GM12878 (cell line): ENCODE results near the gene USP27X. TPM values are rescaled to one million over a fixed set of nuclear protein-coding genes. Genes with fewer than 3 reads are reported as not detected.
A peak's percentile ranks its signal among the peaks of the same experiment; 100 is the strongest.

ENCODE experiments used
- NR2C1 ChIP-seq: fragments of 450-650 bp; IDR thresholded peaks from 2 replicates; pipeline ENCODE4 v1.6.1; 2017; ENCODE audit warnings: antibody characterized with exemption, mild to moderate bottlenecking, moderate library complexity
- RAD21 ChIP-seq: IDR thresholded peaks from 2 replicates; pipeline ENCODE4 v1.6.1; 2011; ENCODE audit warnings: mild to moderate bottlenecking, low read depth, low read length, moderate library complexity; ENCODE audit not compliant: insufficient read depth
- SMARCA5 ChIP-seq: fragments of 450-650 bp; IDR thresholded peaks from 2 replicates; pipeline ENCODE4 v1.6.1; 2017; ENCODE audit warnings: mild to moderate bottlenecking
- SMC3 ChIP-seq: IDR thresholded peaks from 2 replicates; pipeline ENCODE4 v1.6.1; 2011; ENCODE audit warnings: low read length, improper control_type of control experiment, borderline replicate concordance
- TCF12 ChIP-seq: IDR thresholded peaks from 2 replicates; pipeline ENCODE4 v1.6.1; 2011; ENCODE audit warnings: low read depth, mild to moderate bottlenecking, low read length
- ZNF217 ChIP-seq: fragments of 450-650 bp; IDR thresholded peaks from 2 replicates; pipeline ENCODE4 v1.6.1; 2017; ENCODE audit warnings: antibody characterized with exemption, mild to moderate bottlenecking
- ZNF274 ChIP-seq: IDR thresholded peaks from one replicate; pipeline ENCODE4 v1.8.0; 2011; ENCODE audit not compliant: insufficient read length, insufficient read depth
- polyA plus RNA-seq, 11 experiments: library from polyadenylated mRNA; depleted of rRNA in 4 of 11; unstranded in 6 of 11; stranded (reverse) in 5 of 11; fragments of >200 nt; fragmentation: Nextera tagmentation in 4 of 11; fragmentation: Illumina TruSeq in 1 of 11; extraction: Ambion mirVana in 4 of 11; extraction: Trizol in 1 of 11; gene quantifications; 1 replicate in 1 of 11; 2 replicates in 10 of 11; pipeline versions ENCODE4 v1.2.1 to v1.2.3, GENCODE V29; 2011 to 2016; ENCODE audit warnings: inconsistent platforms in 2 of 11, missing spikeins in 2 of 11, low read depth in 1 of 11
- total RNA-seq, 4 experiments: library from RNA; depleted of rRNA in 3 of 4; stranded (reverse); fragments of >200 nt in 3 of 4; fragmentation: Illumina TruSeq in 1 of 4; extraction: Trizol in 1 of 4; gene quantifications; 2 replicates each; pipeline versions ENCODE4 v1.2.1 to v1.2.3, GENCODE V29; 2013 to 2021
- TF ChIP-seq, protein P1 (sequence below): fragments of 450-650 bp; IDR thresholded peaks from 2 replicates; pipeline ENCODE4 v1.6.1; 2017; ENCODE audit warnings: mild to moderate bottlenecking, moderate library complexity
- TF ChIP-seq, protein P2 (sequence below): fragments of 450-650 bp; IDR thresholded peaks from 2 replicates; pipeline ENCODE4 v1.6.1; 2017; ENCODE audit warnings: mild to moderate bottlenecking, low read depth, inconsistent platforms; ENCODE audit not compliant: poor library complexity, severe bottlenecking

The USP27X gene
- total and polyA plus RNA-seq, 10 of the 15 experiments (the other 5 are each of a cell fraction or from before 2014, with no cell fraction given) = 0.09 to 2.0 (median 0.89) TPM; not detected in 1

DNA sequence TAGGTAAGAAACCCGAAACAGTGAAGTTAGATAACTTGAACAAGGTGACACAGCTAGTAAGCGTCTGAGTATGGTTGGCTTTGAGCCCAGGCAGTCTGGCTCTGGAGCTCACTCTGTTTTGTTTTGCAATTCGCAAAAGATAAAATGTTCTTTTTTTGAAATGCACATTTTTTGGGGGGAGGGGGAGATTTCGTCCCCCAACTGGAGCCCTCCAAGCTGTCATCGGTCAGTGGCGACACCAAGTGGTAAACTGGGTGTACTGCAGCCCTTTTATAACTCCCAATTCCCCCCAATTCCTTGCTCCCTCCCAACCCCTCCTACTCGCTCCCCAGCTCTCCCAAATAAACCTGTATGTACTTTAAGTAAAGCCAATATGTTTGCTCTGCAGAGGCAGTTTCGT is 40.3 kb downstream of the USP27X start (continued):
- TF ChIP-seq, protein P1, sequence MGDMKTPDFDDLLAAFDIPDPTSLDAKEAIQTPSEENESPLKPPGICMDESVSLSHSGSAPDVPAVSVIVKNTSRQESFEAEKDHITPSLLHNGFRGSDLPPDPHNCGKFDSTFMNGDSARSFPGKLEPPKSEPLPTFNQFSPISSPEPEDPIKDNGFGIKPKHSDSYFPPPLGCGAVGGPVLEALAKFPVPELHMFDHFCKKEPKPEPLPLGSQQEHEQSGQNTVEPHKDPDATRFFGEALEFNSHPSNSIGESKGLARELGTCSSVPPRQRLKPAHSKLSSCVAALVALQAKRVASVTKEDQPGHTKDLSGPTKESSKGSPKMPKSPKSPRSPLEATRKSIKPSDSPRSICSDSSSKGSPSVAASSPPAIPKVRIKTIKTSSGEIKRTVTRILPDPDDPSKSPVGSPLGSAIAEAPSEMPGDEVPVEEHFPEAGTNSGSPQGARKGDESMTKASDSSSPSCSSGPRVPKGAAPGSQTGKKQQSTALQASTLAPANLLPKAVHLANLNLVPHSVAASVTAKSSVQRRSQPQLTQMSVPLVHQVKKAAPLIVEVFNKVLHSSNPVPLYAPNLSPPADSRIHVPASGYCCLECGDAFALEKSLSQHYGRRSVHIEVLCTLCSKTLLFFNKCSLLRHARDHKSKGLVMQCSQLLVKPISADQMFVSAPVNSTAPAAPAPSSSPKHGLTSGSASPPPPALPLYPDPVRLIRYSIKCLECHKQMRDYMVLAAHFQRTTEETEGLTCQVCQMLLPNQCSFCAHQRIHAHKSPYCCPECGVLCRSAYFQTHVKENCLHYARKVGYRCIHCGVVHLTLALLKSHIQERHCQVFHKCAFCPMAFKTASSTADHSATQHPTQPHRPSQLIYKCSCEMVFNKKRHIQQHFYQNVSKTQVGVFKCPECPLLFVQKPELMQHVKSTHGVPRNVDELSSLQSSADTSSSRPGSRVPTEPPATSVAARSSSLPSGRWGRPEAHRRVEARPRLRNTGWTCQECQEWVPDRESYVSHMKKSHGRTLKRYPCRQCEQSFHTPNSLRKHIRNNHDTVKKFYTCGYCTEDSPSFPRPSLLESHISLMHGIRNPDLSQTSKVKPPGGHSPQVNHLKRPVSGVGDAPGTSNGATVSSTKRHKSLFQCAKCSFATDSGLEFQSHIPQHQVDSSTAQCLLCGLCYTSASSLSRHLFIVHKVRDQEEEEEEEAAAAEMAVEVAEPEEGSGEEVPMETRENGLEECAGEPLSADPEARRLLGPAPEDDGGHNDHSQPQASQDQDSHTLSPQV = no peak
- TF ChIP-seq, protein P2, sequence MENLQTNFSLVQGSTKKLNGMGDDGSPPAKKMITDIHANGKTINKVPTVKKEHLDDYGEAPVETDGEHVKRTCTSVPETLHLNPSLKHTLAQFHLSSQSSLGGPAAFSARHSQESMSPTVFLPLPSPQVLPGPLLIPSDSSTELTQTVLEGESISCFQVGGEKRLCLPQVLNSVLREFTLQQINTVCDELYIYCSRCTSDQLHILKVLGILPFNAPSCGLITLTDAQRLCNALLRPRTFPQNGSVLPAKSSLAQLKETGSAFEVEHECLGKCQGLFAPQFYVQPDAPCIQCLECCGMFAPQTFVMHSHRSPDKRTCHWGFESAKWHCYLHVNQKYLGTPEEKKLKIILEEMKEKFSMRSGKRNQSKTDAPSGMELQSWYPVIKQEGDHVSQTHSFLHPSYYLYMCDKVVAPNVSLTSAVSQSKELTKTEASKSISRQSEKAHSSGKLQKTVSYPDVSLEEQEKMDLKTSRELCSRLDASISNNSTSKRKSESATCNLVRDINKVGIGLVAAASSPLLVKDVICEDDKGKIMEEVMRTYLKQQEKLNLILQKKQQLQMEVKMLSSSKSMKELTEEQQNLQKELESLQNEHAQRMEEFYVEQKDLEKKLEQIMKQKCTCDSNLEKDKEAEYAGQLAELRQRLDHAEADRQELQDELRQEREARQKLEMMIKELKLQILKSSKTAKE = no peak
- TF ChIP-seq SMC3 = peak; percentile 35
- no peak for TF ChIP-seq NR2C1
- TF ChIP-seq SMARCA5 = no peak
- TF ChIP-seq RAD21 = peak; percentile 52
- TF ChIP-seq ZNF274 = no peak
- TF ChIP-seq ZNF217 = no peak
- no peak for TF ChIP-seq TCF12
- TF ChIP-seq, all 136 proteins: peak for 3
